Stimulated activated CD4-positive, alpha-beta T cell treated with anti-CD3 and anti-CD28 coated beads, Interleukin-12 subunit alpha, Interleukin-12 subunit beta, amount 100 ng/mL, for 24 hours (primary cell): Measurements from ENCODE around the gene ALPP.
"Not testable (repeated sequence)": the region's sequence is repeated elsewhere in the genome, so short reads cannot be mapped to it uniquely, and the experiment has no call there.

Source experiments
- DNase-seq, 2 experiments: peaks; one replicate each; pipeline ENCODE4 v3.0.0-alpha.2; 2020; ENCODE audit warnings: low read depth in 2 of 2

Gene ALPP

GRCh38 chr2:232422051-232422450 lies 43.5 kb downstream of the ALPP start:
- DNase-seq = no peak

- not testable (repeated sequence) for DNase-seq
Measured at GRCh38 chr2:232422996-232423395, 44.4 kb downstream of the ALPP start.

DNA sequence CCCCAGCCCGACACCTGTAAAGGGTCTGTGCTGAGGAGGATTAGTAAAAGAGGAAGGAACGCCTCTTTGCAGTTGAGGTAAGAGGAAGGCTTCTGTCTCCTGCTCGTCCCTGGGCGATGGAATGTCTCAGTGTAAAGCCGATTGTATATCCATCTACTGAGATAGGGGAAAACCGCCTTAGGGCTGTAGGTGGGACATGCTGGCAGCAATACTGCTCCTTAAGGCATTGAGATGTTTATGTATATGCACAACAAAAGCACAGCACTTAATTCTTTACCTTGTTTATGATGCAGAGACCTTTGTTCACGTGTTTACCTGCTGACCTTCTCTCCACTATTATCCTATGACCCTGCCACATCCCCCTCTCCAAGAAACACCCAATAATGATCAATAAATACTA lies 44.9 kb downstream of the ALPP start:
- DNase-seq = not testable (repeated sequence)

DNA sequence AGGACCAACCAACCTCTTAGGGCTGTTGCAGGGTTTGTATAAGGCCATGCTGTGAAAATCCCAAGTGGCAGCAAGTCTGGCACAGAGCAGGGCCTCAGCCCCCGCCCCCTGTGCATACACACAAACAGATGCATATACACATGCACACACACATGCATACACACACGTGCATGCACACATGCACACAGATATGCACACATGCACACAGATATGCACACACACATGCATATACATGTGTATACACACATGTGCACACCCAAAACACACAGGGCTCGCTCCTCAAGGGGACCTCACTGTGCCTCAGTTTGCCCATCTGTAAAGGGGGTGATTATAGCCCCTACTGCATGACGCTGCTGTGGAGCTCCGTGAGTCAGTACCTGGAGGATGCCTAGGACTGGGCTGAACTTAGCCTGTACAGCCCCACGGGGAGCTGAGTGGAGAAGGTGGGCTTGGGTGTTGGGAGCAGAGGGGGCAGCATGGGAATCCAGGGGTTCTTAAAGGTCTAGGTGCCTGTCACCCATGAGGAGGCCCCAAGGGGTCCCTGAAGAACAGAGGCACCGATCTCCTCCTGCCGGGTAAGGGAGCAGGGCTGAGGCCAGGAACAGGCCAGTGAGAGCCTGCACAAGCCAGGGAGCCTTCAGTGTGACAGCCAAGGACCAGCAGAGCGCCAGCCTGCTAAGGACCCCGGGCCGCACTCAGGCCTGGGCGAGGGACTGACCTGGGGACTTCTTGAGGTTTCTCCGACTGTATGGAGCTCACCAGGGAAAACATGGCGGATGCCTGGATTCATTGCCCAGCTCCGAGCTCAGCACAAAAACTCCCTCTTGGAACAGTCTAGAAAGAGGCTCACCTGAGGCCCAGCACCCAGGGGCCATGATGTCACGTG lies 53.4 kb downstream of the ALPP start:
- DNase-seq = no peak
